D721Med (cell line): ENCODE data around the gene RIGI.

ENCODE experiments used
- DNase-seq: peaks from one replicate; pipeline ENCODE4 v3.0.0; 2011; ENCODE audit warnings: low spot score; ENCODE audit not compliant: insufficient read length
- FAIRE-seq: peaks from 2 replicates; lab custom pipeline; 2011; peaks lifted over from hg19 to GRCh38; lab: Jason Lieb, UNC
- TF ChIP-seq, protein P1 (sequence below): IDR thresholded peaks from 2 replicates; pipeline ENCODE4 v1.5.1; 2012; ENCODE audit warnings: mild to moderate bottlenecking, control low read depth; ENCODE audit not compliant: insufficient read depth; ENCODE audit errors: missing control alignments

The RIGI gene

GRCh38 chr9:32566770-32567169, 40.8 kb upstream of the RIGI start:
- no peak for DNase-seq
- TF ChIP-seq, protein P1, sequence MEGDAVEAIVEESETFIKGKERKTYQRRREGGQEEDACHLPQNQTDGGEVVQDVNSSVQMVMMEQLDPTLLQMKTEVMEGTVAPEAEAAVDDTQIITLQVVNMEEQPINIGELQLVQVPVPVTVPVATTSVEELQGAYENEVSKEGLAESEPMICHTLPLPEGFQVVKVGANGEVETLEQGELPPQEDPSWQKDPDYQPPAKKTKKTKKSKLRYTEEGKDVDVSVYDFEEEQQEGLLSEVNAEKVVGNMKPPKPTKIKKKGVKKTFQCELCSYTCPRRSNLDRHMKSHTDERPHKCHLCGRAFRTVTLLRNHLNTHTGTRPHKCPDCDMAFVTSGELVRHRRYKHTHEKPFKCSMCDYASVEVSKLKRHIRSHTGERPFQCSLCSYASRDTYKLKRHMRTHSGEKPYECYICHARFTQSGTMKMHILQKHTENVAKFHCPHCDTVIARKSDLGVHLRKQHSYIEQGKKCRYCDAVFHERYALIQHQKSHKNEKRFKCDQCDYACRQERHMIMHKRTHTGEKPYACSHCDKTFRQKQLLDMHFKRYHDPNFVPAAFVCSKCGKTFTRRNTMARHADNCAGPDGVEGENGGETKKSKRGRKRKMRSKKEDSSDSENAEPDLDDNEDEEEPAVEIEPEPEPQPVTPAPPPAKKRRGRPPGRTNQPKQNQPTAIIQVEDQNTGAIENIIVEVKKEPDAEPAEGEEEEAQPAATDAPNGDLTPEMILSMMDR: no peak
- no peak for FAIRE-seq

GRCh38 chr9:32565967-32566366, 40.0 kb upstream of the RIGI start:
- TF ChIP-seq, protein P1: no peak
- FAIRE-seq (no peak), DNase-seq (no peak)

DNA sequence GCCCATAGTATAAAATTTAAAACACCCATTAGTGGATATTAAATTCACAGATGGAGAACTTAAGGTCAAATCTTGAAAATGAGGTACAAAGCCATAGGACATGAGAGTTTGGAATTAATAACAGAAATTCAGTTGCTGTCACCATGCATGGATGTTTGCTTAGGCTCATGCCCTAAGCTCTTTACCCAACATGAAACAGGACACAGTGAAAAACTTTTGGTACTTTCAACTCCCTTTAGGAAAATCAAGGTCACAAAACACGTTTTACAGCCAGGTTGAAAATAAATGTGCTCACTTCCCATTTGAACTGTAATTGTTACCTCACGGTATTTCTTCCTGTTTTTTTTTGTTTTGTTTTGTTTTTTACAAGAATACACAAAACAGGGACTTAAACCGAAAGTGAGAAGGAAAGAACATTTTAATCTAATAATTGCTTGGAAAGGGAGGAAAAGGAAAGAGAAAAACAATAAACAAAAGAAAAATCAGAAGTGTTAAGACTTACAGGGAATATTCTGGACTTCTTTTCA, 32.5 kb upstream of the RIGI start:
- no peak for DNase-seq
- no peak for FAIRE-seq
- TF ChIP-seq, protein P1: no peak

DNA sequence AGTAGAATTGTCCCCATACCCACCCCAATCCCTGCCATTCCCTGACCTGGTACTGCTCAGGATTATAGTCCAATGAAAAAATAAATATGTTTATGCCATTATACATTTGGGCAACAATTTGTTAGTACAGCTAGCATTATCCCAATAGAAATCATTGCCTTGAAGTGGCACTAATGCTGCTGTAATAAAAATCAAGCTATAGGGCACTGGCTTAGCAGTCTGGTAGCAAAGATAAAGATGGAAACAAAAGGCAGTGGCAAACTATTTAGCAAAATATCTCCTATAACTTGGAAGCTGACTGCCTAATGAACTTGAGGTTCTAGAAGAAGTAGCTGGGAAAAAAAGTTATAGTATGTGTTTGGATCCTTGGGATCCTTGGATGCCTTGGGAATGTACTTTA, 28.6 kb upstream of the RIGI start:
- no peak for DNase-seq
- TF ChIP-seq, protein P1: no peak
- FAIRE-seq: no peak

DNA sequence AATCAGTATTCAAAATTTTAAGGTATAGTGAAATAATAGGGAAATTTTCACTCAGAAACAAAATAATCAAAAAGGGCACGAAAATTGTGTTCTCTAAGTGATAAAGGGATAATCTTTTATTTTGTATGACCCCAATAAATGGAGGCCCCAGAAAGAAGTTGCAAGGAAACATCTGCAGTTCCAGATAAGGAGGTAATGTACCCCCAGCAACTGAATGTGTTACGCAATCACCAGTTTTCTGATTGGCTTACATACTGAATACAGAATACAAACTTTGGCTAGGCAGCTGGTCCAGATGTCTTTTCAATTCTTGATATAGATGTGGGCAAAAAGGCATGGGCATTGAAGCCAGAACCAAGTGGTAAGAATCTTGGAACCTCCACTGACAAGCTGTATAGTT, 28.1 kb upstream of the RIGI start:
- TF ChIP-seq, protein P1: no peak
- FAIRE-seq: no peak
- DNase-seq: no peak

- FAIRE-seq (no peak), DNase-seq (no peak)
- TF ChIP-seq, protein P1: no peak
Measured at GRCh38 chr9:32552172-32552872, 26.3 kb upstream of the RIGI start, which contains the start of the genes SMIM27 and TOPORS. TSS of gene SMIM27 (plus strand) at chr9:32552327. CDS start at chr9:32552435, 108 bp downstream. TSS of gene TOPORS (minus strand) at chr9:32552586. CDS start at chr9:32552436, 150 bp downstream.
